Coronary artery (tissue), 2 donors: ENCODE results near the gene TSGA10IP.
A peak's percentile ranks its signal among the peaks of the same experiment; 100 is the strongest.

Source experiments
- DNase-seq: peaks from one replicate; pipeline ENCODE4 v3.0.0-alpha.2; 2017; ENCODE audit warnings: low spot score
- H3K27ac ChIP-seq, 2 donors: fragments of 200-600 bp; sonication (generic); one replicate each; pipeline ENCODE4 v1.5.1; 2016 to 2019
- H3K4me3 ChIP-seq: fragments of 200-600 bp; sonication (generic); 2 replicates; pipeline ENCODE4 v1.5.1; 2016; ENCODE audit warnings: mild to moderate bottlenecking, moderate library complexity
- CTCF ChIP-seq: fragments of 200-600 bp; sonication (generic); IDR thresholded peaks from one replicate; pipeline ENCODE4 v1.5.1; 2019; ENCODE audit warnings: antibody characterized with exemption

The TSGA10IP gene

GRCh38 chr11:65911682-65912568 lies 33.4 kb upstream of the TSGA10IP start:
- H3K4me3 ChIP-seq = peak overlapping the region; percentile 16
- peak overlapping the region; percentile 34 to 62 for H3K27ac ChIP-seq
- no peak for DNase-seq
- no peak for TF ChIP-seq CTCF

GRCh38 chr11:65912845-65913244 lies 32.4 kb upstream of the TSGA10IP start:
- peak overlapping the region; percentile 4 to 7 for H3K27ac ChIP-seq
- DNase-seq = no peak
- no peak for TF ChIP-seq CTCF

GRCh38 chr11:65915101-65915820 lies 30.0 kb upstream of the TSGA10IP start:
- H3K27ac ChIP-seq = peak overlapping the region; percentile 96 to 98
- no peak for TF ChIP-seq CTCF
- peak overlapping the region; percentile 82 for H3K4me3 ChIP-seq
- no peak for DNase-seq

More at GRCh38 chr11:65912845-65913244, 32.4 kb upstream of the TSGA10IP start:
- no peak overlapping the region for H3K4me3 ChIP-seq

- TF ChIP-seq CTCF = no peak
- Histone ChIP-seq H3K27ac (peak overlapping the region; percentile 96 to 98), H3K4me3 (peak overlapping the region; percentile 82)
- peak; percentile 96 for DNase-seq
These were observed 29.4 kb upstream of the TSGA10IP start for GRCh38 chr11:65915821-65916251.

- peak overlapping the region; percentile 96 to 98 for H3K27ac ChIP-seq
- peak overlapping the region; percentile 82 for H3K4me3 ChIP-seq
- DNase-seq = no peak
- no peak for TF ChIP-seq CTCF
These were observed 28.9 kb upstream of the TSGA10IP start for GRCh38 chr11:65916391-65916790.

GRCh38 chr11:65917077-65917433 lies 28.2 kb upstream of the TSGA10IP start:
- H3K27ac ChIP-seq = peak overlapping the region; percentile 96 to 98
- TF ChIP-seq CTCF = no peak
- no peak for DNase-seq
- peak overlapping the region; percentile 82 for H3K4me3 ChIP-seq
